Measurements from ENCODE around the gene UMODL1.

The UMODL1 gene, protein sequence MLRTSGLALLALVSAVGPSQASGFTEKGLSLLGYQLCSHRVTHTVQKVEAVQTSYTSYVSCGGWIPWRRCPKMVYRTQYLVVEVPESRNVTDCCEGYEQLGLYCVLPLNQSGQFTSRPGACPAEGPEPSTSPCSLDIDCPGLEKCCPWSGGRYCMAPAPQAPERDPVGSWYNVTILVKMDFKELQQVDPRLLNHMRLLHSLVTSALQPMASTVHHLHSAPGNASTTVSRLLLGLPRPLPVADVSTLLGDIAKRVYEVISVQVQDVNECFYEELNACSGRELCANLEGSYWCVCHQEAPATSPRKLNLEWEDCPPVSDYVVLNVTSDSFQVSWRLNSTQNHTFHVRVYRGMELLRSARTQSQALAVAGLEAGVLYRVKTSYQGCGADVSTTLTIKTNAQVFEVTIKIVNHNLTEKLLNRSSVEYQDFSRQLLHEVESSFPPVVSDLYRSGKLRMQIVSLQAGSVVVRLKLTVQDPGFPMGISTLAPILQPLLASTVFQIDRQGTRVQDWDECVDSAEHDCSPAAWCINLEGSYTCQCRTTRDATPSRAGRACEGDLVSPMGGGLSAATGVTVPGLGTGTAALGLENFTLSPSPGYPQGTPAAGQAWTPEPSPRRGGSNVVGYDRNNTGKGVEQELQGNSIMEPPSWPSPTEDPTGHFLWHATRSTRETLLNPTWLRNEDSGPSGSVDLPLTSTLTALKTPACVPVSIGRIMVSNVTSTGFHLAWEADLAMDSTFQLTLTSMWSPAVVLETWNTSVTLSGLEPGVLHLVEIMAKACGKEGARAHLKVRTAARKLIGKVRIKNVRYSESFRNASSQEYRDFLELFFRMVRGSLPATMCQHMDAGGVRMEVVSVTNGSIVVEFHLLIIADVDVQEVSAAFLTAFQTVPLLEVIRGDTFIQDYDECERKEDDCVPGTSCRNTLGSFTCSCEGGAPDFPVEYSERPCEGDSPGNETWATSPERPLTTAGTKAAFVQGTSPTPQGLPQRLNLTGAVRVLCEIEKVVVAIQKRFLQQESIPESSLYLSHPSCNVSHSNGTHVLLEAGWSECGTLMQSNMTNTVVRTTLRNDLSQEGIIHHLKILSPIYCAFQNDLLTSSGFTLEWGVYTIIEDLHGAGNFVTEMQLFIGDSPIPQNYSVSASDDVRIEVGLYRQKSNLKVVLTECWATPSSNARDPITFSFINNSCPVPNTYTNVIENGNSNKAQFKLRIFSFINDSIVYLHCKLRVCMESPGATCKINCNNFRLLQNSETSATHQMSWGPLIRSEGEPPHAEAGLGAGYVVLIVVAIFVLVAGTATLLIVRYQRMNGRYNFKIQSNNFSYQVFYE

DNA sequence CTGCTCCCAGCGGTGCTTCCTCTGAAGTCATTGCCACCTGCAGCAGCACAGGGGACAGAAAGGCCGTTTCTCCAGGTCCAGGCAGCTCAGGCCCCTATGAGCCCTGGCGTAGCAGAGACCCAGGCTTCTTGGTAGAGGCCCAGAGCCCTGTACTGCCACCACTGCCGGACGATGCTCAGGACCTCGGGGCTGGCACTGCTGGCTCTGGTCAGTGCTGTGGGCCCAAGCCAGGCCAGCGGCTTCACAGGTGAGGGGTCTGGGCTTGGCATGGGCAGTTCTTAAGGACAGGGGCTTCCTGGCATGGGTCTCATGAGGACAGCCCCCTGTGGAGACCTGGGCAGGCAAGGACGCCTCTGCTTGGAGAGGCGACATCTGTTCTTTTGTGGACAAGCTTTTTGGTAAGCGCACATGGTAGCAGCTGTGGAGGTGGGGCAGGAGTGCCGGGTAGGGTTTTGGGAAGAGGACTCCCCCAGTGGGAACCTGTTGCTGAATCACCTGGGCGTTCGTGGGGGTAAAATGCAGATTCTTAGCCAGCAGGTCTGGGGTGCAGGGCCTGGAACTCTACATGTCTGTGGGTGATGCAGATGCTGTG is at the start of gene UMODL1:
UMODL1 (plus strand) TSS at position 172 of the 592 bp plus-strand sequence; CDS start at position 172, 0 bp downstream.
- no peak for DNase-seq (ENCODE audit: low read depth in 1 of 2, low spot score in 1 of 2)

DNA sequence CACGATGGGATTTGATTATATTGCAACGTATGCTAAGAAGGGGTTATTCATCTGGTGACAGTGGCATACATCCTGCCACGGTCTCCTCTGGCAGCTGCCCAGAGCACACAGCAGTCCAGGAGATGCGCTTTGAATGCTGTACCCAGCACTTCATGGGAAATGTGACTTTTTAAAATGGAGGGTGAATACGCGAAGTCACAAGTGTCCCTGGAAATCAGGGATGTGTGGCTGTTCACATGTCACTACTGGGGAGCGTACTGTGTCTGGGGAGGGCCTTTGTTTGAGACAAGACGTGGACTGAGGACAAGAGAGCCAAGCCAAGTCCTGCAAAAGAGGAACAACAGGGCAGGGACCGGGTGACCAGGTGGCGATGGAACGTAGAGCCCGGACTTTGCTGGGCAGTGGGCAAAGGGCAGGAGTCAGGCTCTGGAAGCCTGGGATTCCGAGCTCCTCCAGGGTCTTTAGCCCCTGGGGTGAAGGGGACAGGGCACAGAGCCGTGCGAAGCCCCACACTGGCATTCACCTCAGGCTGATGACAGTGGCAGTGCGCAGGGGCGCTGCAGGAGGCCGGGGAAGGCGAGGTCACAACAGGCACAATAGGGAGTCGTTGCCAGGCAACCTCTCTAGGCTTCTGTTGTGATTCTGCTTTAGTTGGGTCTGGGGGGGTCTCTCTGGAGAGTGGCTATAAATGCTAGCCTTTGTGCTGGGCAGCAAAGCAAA is 49.6 kb upstream of the UMODL1 start:
- no peak for DNase-seq (ENCODE audit: low read depth in 1 of 2, low spot score in 1 of 2)

DNA sequence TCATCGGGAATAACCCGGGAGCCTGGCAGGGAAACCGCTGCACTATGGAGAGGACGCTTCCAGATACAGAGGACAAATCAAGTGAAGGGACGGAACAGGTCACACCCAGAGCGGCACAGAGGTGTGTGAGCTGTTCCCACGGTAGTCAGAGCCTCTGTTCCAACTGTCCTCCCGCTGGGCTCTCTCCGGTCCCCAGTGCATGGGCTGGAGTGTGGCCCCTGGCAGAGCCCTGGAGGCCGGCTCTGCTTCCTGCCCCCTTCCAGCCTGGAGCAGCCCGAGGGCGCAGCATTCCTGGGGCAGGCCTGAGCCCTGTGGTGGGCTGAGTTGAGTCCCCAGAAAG is 49.1 kb upstream of the UMODL1 start:
- no peak for DNase-seq (ENCODE audit: low read depth in 1 of 2, low spot score in 1 of 2)

DNA sequence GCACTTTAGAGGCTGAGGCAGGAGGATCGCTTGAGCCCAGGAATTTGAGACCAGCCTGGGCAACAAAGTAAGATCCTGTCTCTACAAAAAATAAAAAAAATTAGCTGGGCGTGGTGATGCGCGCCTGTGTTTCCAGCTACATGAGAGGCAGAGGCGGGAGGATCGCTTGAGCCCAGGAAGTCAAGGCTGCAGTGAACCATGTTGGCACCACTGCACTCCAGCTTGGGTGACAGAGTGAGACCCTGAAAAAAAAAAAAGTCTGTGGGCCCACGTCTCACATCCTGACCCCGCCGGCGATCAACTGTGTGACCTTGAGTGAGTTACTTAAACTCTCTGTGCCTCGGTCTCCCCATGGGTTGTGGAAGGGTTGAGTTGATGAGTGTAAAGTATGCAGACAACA is 48.2 kb upstream of the UMODL1 start:
- no peak for DNase-seq (ENCODE audit: low read depth in 1 of 2, low spot score in 1 of 2)

DNA sequence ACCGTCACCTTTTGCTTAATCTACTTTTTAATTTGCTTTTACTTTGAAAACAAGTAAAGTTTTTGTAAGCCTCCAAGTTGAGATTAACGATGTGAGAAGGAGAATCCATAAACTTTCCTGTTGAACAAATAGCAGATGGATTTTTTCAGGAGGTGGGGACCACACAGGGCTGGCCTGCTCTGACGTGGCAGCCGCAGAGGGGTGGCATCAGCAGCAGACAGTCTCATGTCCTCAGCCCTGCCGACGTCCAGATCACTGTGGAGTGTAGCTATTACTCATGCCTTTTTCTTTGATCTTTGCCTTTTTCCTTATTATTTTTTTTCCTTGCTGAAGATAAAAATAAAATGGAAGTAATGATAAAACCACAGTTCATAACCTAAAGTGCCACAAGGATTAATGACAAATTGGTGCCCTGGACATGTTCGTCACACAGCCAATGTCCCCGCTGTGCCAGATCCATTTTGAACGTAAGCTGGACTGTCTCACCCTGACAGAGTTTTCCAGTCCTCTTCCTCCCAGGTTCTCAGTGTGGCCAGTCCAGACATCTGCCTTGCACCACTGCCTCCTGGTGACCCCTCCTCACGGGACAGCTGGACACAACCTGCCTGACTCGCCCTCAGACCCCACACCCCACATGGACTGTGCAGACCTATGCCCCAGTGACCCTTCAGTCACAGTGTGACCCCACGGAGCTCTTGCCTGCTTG is 45.6 kb upstream of the UMODL1 start:
- DNase-seq (ENCODE audit: low read depth in 1 of 2, low spot score in 1 of 2), result no peak

DNA sequence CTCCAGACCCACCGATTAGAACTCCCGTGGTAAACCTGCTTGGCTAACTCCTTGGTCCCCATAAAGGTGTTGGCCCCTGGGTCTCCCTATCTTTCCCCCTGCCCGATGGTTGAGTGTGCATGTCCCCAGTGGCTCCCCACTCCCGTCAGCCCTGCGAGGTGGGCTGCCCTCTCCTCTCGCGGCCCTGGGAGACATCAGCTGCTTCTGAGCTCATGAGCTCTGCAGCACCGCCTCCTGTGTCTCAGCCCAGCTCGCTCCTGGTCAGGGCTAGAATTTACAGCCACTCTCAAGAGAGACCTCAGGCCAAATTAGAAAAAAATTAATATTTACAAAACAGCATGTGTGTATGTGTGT is 45.1 kb upstream of the UMODL1 start:
- no peak for DNase-seq (ENCODE audit: low read depth in 1 of 2, low spot score in 1 of 2)

DNA sequence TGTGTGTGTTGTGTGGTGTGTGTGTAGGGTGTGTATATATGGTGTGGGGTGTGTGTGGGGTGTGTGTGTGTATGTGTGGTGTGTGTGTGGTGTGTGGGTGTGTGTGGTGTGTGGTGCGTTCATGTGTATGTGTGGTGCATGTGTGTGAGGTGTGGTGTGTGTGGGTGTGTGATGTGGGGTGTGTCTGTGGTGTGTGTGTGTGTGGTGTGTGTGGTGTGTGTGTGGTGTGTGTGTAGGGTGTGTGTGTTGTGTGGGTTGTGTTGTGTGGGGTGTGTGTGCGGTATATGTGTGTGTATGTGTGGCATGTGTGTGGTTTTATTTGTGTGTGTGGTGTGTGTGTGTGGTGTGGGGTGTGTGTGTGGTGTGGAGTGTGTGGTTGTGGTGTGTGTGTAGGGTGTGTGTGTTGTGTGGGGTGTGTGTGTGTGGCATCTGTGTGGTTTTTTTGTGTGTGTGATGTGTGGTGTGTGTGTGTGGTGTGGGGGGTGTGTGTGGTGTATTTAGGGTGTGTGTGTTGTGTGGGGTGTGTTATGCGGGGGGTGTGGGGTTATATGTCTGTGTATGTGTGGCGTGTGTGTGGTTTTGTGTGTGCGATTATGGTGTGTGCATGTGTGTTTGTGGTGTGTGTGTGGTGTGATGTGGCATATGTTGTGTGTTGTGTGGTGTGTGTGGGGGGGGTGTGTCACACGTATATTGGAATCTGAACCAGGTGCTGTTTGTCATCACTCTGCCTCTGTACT is 43.9 kb upstream of the UMODL1 start:
- DNase-seq (ENCODE audit: low read depth in 1 of 2, low spot score in 1 of 2), result no peak

DNA sequence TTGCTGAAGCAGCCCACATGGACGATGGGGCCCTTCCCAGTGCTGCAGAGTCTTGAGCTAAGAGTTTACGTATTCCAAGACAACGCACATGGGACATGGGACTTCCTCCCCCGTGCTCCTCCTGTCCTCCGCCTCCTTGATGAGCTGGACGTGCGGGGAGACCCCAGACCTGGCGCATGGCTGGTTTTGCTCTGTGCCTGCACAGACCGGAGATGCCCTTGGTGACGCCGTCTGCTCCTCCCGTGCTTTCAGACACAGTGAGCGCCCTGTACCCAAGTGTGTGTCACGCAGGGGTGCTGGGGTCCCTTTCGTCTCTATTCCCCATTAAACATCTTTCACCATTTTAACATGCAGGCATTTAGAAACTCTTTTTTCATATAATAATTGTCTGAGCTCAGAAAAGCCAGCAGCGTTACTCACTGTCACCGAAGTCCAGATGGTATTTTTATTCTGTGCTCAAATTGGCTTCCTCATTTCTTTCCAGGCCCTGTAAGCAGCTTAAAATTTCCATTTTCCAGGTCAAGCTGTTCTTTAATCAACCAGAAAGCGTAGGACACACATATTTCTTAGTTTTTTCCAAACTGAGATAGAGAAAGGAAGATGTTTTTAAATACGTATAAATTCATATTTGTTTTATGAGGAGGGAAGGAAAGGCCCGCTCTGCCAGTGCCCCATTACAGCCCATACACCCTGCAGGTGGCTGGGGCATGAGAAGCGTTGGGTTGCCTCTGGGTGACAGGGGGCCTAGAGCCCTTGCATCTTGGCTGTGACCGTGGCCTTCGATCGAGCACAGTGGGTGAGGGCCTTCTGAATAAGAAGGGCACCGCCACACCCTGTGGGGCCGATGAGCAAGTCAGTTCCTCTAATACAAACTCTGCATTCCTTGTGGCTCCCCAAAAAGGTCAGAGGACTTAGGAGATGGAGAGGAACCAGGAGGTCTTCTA is 43.0 kb upstream of the UMODL1 start:
- no peak for DNase-seq (ENCODE audit: low read depth in 1 of 2, low spot score in 1 of 2)

DNA sequence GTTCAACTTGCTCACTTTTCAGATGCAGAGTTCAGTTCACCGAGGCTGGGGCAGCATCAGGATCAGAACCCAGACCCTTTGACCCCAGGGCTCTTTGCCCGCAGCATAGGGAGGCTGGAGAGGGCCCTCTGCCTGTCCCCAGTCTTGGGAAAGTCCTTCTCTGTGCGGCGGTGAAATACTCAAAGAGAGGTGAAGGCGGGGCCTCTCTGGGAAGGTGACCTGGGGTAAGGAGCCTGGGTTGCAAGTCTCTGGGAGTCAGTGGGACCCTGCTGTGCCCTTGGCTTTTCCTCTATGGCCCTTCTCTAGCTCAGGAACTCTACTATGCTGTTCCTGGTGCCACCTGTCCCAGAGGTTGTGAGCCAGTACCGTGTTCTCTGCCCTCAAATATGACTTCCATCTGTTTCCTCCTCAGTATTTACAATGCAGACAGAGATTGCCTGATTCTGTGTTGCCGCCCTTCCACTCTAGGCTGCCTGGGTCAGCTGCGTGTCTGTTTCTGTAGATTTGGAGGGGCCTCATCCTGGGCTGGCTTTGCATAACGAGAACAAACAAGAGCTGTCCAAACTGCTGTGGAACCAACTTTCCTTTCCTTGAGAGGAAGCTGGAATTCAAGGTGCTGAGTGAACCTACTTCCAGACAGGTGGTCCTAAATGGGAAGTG is 42.2 kb upstream of the UMODL1 start:
- no peak for DNase-seq (ENCODE audit: low read depth in 1 of 2, low spot score in 1 of 2)

DNA sequence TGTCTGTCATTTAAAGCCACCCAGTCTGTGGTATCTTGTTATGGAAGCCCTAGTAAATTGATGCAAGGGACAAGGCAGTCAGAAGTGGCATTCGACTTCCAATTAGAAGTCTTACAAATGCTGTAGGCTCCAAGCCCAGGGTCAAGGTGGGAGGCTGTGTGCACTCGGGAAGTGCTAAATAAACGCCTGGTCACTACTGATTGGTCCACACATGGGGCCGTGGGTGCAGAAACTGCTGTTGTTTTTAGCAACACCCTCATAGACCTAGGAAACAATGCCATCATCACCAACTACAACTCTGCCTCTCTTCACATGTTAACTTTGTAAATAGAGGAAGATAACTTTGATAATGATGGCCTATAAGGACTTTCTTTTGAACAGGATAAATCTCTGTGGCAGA is 40.8 kb upstream of the UMODL1 start:
- DNase-seq (ENCODE audit: low read depth in 1 of 2, low spot score in 1 of 2), result no peak

DNA sequence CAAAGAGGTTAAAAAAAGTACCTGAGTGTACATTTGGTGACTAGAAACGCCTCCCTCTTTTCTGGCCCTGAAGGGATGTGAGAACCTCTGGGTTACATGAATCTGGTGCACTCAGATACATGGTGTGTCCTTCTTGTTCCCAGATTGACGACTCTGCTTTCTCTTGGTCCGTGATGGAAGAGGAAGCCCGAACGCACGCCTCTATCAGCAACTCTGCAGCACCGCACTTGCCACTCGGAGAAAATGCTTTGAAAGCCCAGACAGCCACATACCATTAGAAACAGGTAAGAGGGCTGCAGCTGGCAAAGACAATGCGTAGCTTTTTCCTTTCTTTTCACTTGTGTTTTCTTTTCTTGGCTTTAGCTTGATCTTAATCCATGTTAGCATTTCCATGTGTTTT is 39.9 kb upstream of the UMODL1 start:
- no peak for DNase-seq (ENCODE audit: low read depth in 1 of 2, low spot score in 1 of 2)

DNA sequence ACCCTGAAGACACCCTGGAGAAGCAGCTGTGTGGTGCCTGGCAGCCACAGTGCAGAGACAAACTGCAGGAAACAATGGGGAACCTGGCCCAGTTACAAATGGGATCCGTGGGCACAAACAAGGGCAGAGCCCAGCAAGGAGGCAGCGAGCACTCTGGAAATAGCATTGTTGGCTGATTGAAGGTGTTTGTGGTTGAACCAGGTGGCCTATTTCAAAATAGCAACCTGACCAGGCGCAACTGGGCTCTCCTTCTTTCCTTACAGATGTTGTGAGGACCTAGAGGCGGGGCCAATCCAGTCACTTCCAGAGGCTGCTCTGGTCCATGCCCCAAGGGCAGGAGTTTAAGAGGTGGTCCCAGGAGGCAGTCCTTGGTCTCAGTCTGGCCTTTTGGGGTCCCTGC is 39.3 kb upstream of the UMODL1 start:
- no peak for DNase-seq (ENCODE audit: low read depth in 1 of 2, low spot score in 1 of 2)

DNA sequence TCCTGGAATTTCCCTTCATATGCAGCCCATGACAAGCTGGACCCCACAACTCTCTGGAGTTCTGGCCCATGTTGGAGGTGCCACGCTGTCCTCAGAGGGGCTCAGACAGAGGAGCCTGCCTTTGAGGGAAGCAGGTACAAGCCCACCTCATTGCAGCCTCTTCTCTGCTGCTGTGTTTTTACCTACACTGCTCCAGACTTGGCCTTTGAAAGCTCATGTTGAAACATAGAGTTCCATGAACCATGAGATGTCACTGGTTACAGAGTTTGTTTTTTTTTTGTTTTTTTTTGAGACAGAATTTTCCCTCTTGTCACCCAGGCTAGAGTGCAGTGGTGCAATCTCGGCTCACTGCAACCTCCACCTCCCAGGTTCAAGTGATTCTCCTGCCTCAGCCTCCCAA is 38.9 kb upstream of the UMODL1 start:
- no peak for DNase-seq (ENCODE audit: low read depth in 1 of 2, low spot score in 1 of 2)

DNA sequence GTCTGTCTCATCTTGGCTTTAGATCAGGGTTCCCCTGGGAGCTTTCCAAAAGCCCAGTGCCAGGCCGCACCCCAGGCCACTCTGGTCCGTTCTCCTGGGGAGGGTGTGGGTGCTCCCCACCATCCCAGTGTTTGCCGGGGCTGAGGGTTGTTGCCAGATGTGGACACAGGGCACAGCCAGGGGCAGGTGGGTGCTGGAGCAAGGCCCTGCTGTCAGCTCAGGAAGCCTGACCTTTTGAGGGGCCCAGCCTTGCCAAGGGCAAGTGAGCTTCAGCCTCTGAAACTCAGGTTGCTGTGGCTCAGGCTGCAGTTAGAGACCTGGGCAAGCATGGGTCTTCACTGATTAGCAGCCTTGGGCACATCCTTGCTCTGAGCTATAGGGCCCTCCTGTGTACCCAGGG is 38.1 kb upstream of the UMODL1 start:
- no peak for DNase-seq (ENCODE audit: low read depth in 1 of 2, low spot score in 1 of 2)

DNA sequence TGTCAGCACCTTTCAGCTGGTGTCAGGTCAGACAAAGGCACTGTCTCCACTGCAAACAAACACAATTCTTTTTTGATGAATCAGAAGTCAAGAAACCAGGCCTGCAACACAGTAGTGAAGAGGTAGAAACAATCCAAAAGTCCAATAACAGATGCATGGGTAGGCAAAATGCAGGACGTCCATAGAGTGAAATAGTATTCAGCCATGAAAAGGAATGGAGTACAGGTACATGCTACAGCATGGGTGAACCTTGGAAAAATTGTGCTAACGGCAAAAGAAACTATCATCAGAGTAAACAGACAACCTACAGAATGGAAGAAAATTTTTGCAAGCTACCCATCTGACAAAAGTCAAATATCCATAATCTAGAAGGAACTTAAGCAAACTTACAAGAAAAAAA is 34.8 kb upstream of the UMODL1 start:
- no peak for DNase-seq (ENCODE audit: low read depth in 1 of 2, low spot score in 1 of 2)

DNA sequence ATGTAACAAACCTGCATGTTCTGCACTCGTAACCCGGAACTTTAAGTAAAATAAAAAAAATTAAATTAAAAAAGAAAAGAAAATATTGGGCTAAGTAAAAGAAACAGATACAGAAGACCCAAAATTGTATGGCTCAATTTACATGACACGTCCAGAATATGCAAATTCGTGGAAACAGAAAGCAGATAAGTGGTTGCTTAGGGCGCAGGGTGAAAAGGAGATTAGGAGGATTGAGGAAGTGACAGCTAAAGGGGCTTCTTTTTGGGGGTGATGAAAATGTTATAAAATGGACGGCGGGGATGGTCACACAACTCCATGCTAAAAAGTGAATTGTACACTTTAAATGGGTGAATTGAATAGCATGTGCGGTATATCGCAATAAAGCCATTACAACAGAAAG is 33.6 kb upstream of the UMODL1 start:
- DNase-seq (ENCODE audit: low read depth in 1 of 2, low spot score in 1 of 2), result no peak

DNA sequence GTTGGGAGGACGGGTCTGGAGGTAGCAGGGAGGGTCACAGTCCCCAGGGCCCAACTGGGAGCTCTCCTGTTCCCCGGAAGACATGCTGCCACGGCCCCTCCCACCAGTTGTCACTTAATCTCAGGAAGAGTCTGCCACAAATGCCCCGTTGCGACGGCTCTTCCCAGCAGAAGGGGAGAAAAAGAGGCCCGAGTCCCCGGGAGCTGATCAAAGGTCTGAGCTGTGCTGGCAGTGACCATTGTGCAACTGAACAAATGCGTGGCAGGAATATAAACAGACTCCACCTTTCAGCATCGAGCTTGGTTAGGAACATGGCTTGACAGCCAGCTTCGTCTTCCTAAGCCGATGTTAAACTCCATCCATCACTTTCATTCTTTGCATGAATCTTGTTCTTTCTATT is 33.2 kb upstream of the UMODL1 start:
- DNase-seq (ENCODE audit: low read depth in 1 of 2, low spot score in 1 of 2), result no peak

DNA sequence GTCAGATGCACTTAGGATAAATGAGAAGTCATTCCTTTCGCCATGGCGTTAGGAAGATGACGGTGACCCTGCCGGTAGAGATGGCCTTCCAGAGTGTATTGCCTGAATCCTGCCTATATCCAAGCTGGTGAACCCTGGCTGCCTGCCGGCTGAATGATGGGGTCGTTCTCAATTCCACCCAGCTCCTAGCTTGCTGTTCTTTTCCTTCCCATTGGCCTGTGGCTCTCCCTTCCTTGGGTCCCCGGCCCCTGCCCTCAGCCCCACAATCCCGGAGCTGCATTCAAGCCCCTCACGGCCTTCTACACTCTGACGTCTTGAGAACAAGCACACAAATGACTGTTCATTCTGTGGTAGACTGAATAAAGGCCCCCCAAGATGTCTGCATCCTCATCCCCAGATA is 32.7 kb upstream of the UMODL1 start:
- DNase-seq (ENCODE audit: low read depth in 1 of 2, low spot score in 1 of 2), result no peak
